Heart right ventricle (tissue), 16 donors: ENCODE data around the gene SIGLEC10. TPM values are rescaled to one million over a fixed set of nuclear protein-coding genes. Genes with fewer than 3 reads are reported as not detected.
A peak's percentile ranks its signal among the peaks of the same experiment; 100 is the strongest.

Source experiments
- ATAC-seq, 8 donors: fragments of 200-7000 bp; cut with Tn5 transposase; one replicate each; pipeline ENCODE4 v1.9.1; 2020; ENCODE audit warnings: mild to moderate bottlenecking in 8 of 8, moderate library complexity in 8 of 8, moderate number of reproducible peaks in 1 of 8
- DNase-seq, 2 donors: peaks; one replicate each; pipeline ENCODE4 v3.0.0-alpha.2; 2020
- H3K27ac ChIP-seq, 10 donors: fragments of 200-600 bp; sonication (generic) in 2 of 10; one replicate each; pipeline versions ENCODE4 v1.5.0 to v1.8.0; 2020 to 2022; ENCODE audit warnings: mild to moderate bottlenecking in 3 of 10
- H3K27me3 ChIP-seq, 7 donors: fragments of 200-600 bp; one replicate each; pipeline ENCODE4 v1.8.0; 2021 to 2022; ENCODE audit warnings: mild to moderate bottlenecking in 2 of 7
- H3K36me3 ChIP-seq, 9 donors: fragments of 200-600 bp; sonication (generic) in 1 of 9; one replicate each; pipeline versions ENCODE4 v1.5.0 to v1.8.0; 2020 to 2022; ENCODE audit warnings: mild to moderate bottlenecking in 2 of 9
- H3K4me1 ChIP-seq, 9 donors: fragments of 200-600 bp; sonication (generic) in 1 of 9; one replicate each; pipeline versions ENCODE4 v1.5.0 to v1.8.0; 2020 to 2022; ENCODE audit warnings: mild to moderate bottlenecking in 4 of 9
- H3K4me3 ChIP-seq, 10 donors: fragments of 200-600 bp; sonication (generic) in 2 of 10; one replicate each; pipeline versions ENCODE4 v1.5.0 to v1.8.0; 2020 to 2022; ENCODE audit warnings: mild to moderate bottlenecking in 7 of 10, moderate library complexity in 2 of 10
- H3K9me3 ChIP-seq, 11 donors: fragments of 200-600 bp in 10 of 11; sonication (generic) in 2 of 11; one replicate each; pipeline versions ENCODE4 v1.5.0 to v1.8.0; 2013 to 2022; ENCODE audit warnings: mild to moderate bottlenecking in 2 of 11, control low read depth in 1 of 11, moderate library complexity in 1 of 11
- CTCF ChIP-seq, 9 donors: fragments of 200-600 bp; sonication (generic) in 2 of 9; IDR thresholded peaks; one replicate each; pipeline versions ENCODE4 v1.5.0 to v1.8.0; 2021 to 2022; ENCODE audit warnings: antibody characterized with exemption in 9 of 9, mild to moderate bottlenecking in 5 of 9, moderate library complexity in 1 of 9
- WGBS, 2 donors: extraction: QIAGEN DNeasy Blood & Tissue Kit; methylation state at CpG; one replicate each; pipeline ENCODE4 v1.1.7; 2013; ENCODE audit warnings: inconsistent platforms in 1 of 2; 5-methylcytosine and 5-hydroxymethylcytosine counted together
- intact Hi-C, 10 donors: fragments of 100-400 bp; cut with DNase I; formaldehyde crosslinking; loops; one replicate each; pipeline versions ENCODE4 v1.11.1 to v1.14.2; 2022
- polyA plus RNA-seq, 2 donors: library from polyadenylated mRNA; stranded (reverse); fragments of 200-250 nt; gene quantifications; one replicate each; pipeline ENCODE4 v1.2.3, GENCODE V29; 2013
- total RNA-seq, 10 donors: library from RNA; stranded (reverse); fragmentation: NEBNext Ultra II Directional in 3 of 10; extraction: Animal tissue kit (Norgen Biotek cat#: 25700) in 3 of 10; gene quantifications; one replicate each; pipeline versions ENCODE4 v1.2.1 to v1.2.4, GENCODE V29; 2021 to 2023
- donor health status: Arrhythmogenic right ventricular cardiomyopathy.
- donor health status: ischemic (EF 13 %, LVEDD 7.1; RV severe dilation, severe dysfunction).
- donor health status: healthy with polysubstance abuse.
- donor health status: DM: no; HTN: yes; CAD: no.
- donor health status: DM: no; HTN: no; CAD: no.
- donor health status: ischemic (EF 25% LVEDD 6.9; RV normal size, moderate dysfunction).
- donor health status: ischemic (EF 25% LVEDD 5.7; RV mildly dilated, moderate dysfunction).
- donor health status: healthy.
- donor health status: DM: yes; HTN: yes; CAD: no.
- donor health status: Ischemic cardiomyopathy.
- donor health status: ischemic (EF 35%, LVEDD 5.7; RV mildly dilated, moderate dysfunction).
- donor health status: nonischemic (EF 11% LVEDD 7.7; RV severe dilation, severe dysfunction).
- donor health status: DM: yes; HTN: yes; CAD: no.
- donor health status: PGD.
- donor health status: ischemic (EF 29% LVEDD 5.4; RV normal size, mild dysfunction).
- donor health status: nonischemic (EF 23%, LVEDD 6.1; RV moderate dilation, normal function).

SIGLEC10 gene
- total and polyA plus RNA-seq, 12 donors: 0.17 to 4.2 (median 0.82) TPM

GRCh38 chr19:51364200-51365106, 53.0 kb downstream of the SIGLEC10 start:
- TF ChIP-seq CTCF (IDR thresholded peaks at IDR 0.05): no peak
- Histone ChIP-seq H3K9me3 (no peaks in the 10 kb centered on the region), H3K4me3 (peak overlapping the region in 8 of 10 donors; percentile 60 to 93 (median 80)), H3K27ac (peak overlapping the region in 8 of 10 donors; percentile 0 to 98 (median 96)), H3K27me3 (no peaks in the 10 kb centered on the region), H3K4me1 (peaks cover 0 to 44% (median 27%) of the 10 kb centered on the region in 9 donors), H3K36me3 (peaks cover 0 to 3% (median 0%) of the 10 kb centered on the region in 9 donors)
- ATAC-seq: no peak
- intact Hi-C loops: loop anchor here in 1 of 10 donors (10.0 kb wide), 1 partner anchor 260 kb away; the partner anchor contains the start of gene CTU1
- 72 to 76% methylated on average over 15 of the region's 15 CpGs for WGBS, 2 donors
- DNase-seq: no peak

DNA sequence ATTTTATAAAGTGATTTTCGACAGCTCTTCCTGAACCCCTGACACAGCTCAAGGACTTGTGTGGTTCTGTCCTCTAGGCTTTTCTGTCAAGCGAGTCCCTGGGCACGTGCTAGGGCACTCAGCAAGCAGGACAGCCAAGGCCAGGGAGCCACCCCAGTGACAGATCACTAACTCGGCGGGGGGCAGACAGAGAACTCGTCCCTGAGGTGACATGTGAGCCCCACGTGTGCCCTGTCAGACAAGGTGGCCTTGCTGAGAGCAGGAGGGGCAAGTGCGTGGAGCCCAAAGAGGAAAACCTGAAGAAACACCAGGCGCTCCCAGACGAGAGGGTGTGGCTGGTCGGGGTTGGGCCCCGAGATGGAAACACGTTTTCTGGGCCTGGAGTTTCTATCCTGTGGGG, 56.2 kb downstream of the SIGLEC10 start:
- TF ChIP-seq CTCF (IDR thresholded peaks at IDR 0.05): no peak
- intact Hi-C loops: loop anchor here in 1 of 10 donors (10.0 kb wide), 1 partner anchor 256 kb away; the partner anchor contains the start of gene CTU1
- H3K27me3 ChIP-seq: no peaks in the 10 kb centered on the region
- 77 to 83% methylated on average over 13 of the region's 13 CpGs for WGBS, 2 donors
- peaks cover 0 to 9% (median 0%) of the 10 kb centered on the region in 9 donors for H3K36me3 ChIP-seq
- ATAC-seq (no peak), DNase-seq (no peak)
- peaks cover 0 to 33% (median 22%) of the 10 kb centered on the region in 9 donors for H3K4me1 ChIP-seq
- peak overlapping the region in 1 of 10 donors; percentile 48 for H3K27ac ChIP-seq
- H3K4me3 ChIP-seq: no peak overlapping the region
- H3K9me3 ChIP-seq: no peaks in the 10 kb centered on the region

Other genes with a start within 250 kb of the SIGLEC10 start
- gene CD33, start 192.6 kb downstream of the SIGLEC10 start, total RNA-seq: 10 to 100 TPM in 1 of 10 donors, 1 to 10 TPM in 6, under 1 TPM in 3; 0.51 to 16.6 (median 1.8) TPM
- 1 to 10 TPM; 2.1 to 5.0 TPM for gene CD33, start 192.6 kb downstream of the SIGLEC10 start, polyA plus RNA-seq
- gene SIGLECL1, start 166.6 kb downstream of the SIGLEC10 start, total RNA-seq: not detected
- not detected for gene SIGLECL1, start 166.6 kb downstream of the SIGLEC10 start, polyA plus RNA-seq
- under 1 TPM in 1 of 10 donors, not detected in 9; 0.19 TPM for gene IGLON5, start 106.0 kb downstream of the SIGLEC10 start, total RNA-seq
- gene IGLON5, start 106.0 kb downstream of the SIGLEC10 start, polyA plus RNA-seq: under 1 TPM in 1 of 2 donors, not detected in 1; 0.14 TPM
- gene VSIG10L, start 75.5 kb downstream of the SIGLEC10 start, total RNA-seq: 1 to 10 TPM in 1 of 10 donors, under 1 TPM in 9; 0.33 to 1.3 (median 0.45) TPM
- gene VSIG10L, start 75.5 kb downstream of the SIGLEC10 start, polyA plus RNA-seq: 1 to 10 TPM; 1.6 TPM
- gene ETFB, start 51.3 kb downstream of the SIGLEC10 start, total RNA-seq: 100 to 1,000 TPM; 220 to 444 (median 318) TPM
- gene ETFB, start 51.3 kb downstream of the SIGLEC10 start, polyA plus RNA-seq: 100 to 1,000 TPM; 396 to 542 TPM
- gene CLDND2, start 48.6 kb downstream of the SIGLEC10 start, total RNA-seq: 1 to 10 TPM in 9 of 10 donors, not detected in 1; 1.4 to 2.2 (median 1.6) TPM
- gene CLDND2, start 48.6 kb downstream of the SIGLEC10 start, polyA plus RNA-seq: 1 to 10 TPM in 1 of 2 donors, not detected in 1; 1.2 TPM
- 10 to 100 TPM in 1 of 10 donors, 1 to 10 TPM in 6, under 1 TPM in 3; 0.47 to 23.1 (median 2.2) TPM for gene NKG7, start 45.0 kb downstream of the SIGLEC10 start, total RNA-seq
- gene NKG7, start 45.0 kb downstream of the SIGLEC10 start, polyA plus RNA-seq: 1 to 10 TPM; 2.0 to 3.1 TPM
- not detected for gene LIM2, start 29.7 kb downstream of the SIGLEC10 start, total RNA-seq
- gene LIM2, start 29.7 kb downstream of the SIGLEC10 start, polyA plus RNA-seq: not detected
- gene C19orf84, start 27.1 kb downstream of the SIGLEC10 start, total RNA-seq: not detected
- gene C19orf84, start 27.1 kb downstream of the SIGLEC10 start, polyA plus RNA-seq: not detected
- under 1 TPM in 4 of 10 donors, not detected in 6; 0.13 to 0.95 (median 0.19) TPM for gene SIGLEC8, start 40.8 kb upstream of the SIGLEC10 start, total RNA-seq
- gene SIGLEC8, start 40.8 kb upstream of the SIGLEC10 start, polyA plus RNA-seq: not detected
- gene CEACAM18, start 60.9 kb upstream of the SIGLEC10 start, total RNA-seq: not detected
- gene CEACAM18, start 60.9 kb upstream of the SIGLEC10 start, polyA plus RNA-seq: not detected
- under 1 TPM in 1 of 10 donors, not detected in 9; 0.70 TPM for gene SIGLEC12, start 84.2 kb upstream of the SIGLEC10 start, total RNA-seq
- under 1 TPM in 1 of 2 donors, not detected in 1; 0.10 TPM for gene SIGLEC12, start 84.2 kb upstream of the SIGLEC10 start, polyA plus RNA-seq
- gene SIGLEC6, start 114.0 kb upstream of the SIGLEC10 start, total RNA-seq: under 1 TPM in 7 of 10 donors, not detected in 3; 0.15 to 0.42 (median 0.21) TPM
- gene SIGLEC6, start 114.0 kb upstream of the SIGLEC10 start, polyA plus RNA-seq: not detected
- gene ZNF175, start 153.6 kb upstream of the SIGLEC10 start, total RNA-seq: 1 to 10 TPM; 4.5 to 9.6 (median 8.3) TPM
- 1 to 10 TPM; 1.6 to 3.4 TPM for gene ZNF175, start 153.6 kb upstream of the SIGLEC10 start, polyA plus RNA-seq
- gene SIGLEC5, start 212.8 kb upstream of the SIGLEC10 start, total RNA-seq: 1 to 10 TPM in 1 of 10 donors, under 1 TPM in 6, not detected in 3; 0.11 to 1.2 (median 0.41) TPM
- under 1 TPM in 1 of 2 donors, not detected in 1; 0.01 TPM for gene SIGLEC5, start 212.8 kb upstream of the SIGLEC10 start, polyA plus RNA-seq
- gene SIGLEC14, start 229.2 kb upstream of the SIGLEC10 start, total RNA-seq: 1 to 10 TPM in 6 of 10 donors, under 1 TPM in 3, not detected in 1; 0.57 to 9.6 (median 1.3) TPM
- under 1 TPM; 0.37 to 0.93 TPM for gene SIGLEC14, start 229.2 kb upstream of the SIGLEC10 start, polyA plus RNA-seq